Measurements from ENCODE around the gene PSMG4. TPM values are rescaled to one million over a fixed set of nuclear protein-coding genes. Genes with fewer than 3 reads are reported as not detected.

PSMG4 gene
- total and polyA plus RNA-seq, 4 donors: 13.9 to 40.6 (median 26.9) TPM

DNA sequence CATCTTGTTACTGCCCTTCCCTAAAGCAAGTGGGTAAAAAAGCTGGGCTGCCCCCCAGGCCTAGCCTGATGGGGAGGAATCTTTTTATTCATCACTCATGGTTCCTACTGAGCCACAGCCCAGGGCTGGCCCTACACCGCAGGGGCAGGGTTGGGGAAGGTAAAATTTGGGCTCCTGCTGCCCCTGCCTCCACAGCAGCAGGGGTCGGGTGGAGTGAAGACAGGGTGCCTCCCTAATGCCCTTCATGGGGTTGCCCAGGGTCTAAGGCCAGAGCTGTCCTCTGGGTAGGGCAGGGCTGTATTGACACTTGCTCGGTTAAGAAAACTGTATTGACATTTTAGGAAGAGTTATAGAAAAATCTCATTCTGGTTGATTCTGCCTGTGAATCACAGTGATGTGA is 8.9 kb upstream of the PSMG4 start:
- H3K4me1 ChIP-seq (ENCODE audit: control insufficient read depth, insufficient read depth, low read length): peaks cover 69% of the 10 kb centered on the region
- no peaks in the 10 kb centered on the region for H3K9me3 ChIP-seq (ENCODE audit: control insufficient read depth, insufficient read depth, low read length)
- no peak overlapping the region for H3K4me3 ChIP-seq (ENCODE audit: low read depth, low read length)
- 80% methylated on average over 1 of the region's 3 CpGs for WGBS (ENCODE audit: insufficient coverage)
- peak overlapping the region; percentile 40 for H3K27ac ChIP-seq (ENCODE audit: low read depth, low read length)
- DNase-seq (ENCODE audit: low read depth in 4 of 6, low spot score in 6 of 6): no peak
- no peaks in the 10 kb centered on the region for H3K27me3 ChIP-seq (ENCODE audit: control insufficient read depth, insufficient read depth, low read length)
- peaks cover 7% of the 10 kb centered on the region for H3K36me3 ChIP-seq (ENCODE audit: control insufficient read depth, insufficient read depth, low read length)

GRCh38 chr6:3250231-3250675 is 8.5 kb upstream of the PSMG4 start:
- H3K4me1 ChIP-seq (ENCODE audit: control insufficient read depth, insufficient read depth, low read length): peaks cover 69% of the 10 kb centered on the region

GRCh38 chr6:3251462-3252314 is 7.1 kb upstream of the PSMG4 start:
- Histone ChIP-seq H3K27me3 (ENCODE audit: control insufficient read depth, insufficient read depth, low read length) (no peaks in the 10 kb centered on the region), H3K27ac (ENCODE audit: low read depth, low read length) (peak overlapping the region; percentile 11), H3K9me3 (ENCODE audit: control insufficient read depth, insufficient read depth, low read length) (no peaks in the 10 kb centered on the region), H3K4me3 (ENCODE audit: low read depth, low read length) (peak overlapping the region; percentile 4), H3K4me1 (ENCODE audit: control insufficient read depth, insufficient read depth, low read length) (peaks cover 59% of the 10 kb centered on the region), H3K36me3 (ENCODE audit: control insufficient read depth, insufficient read depth, low read length) (peaks cover 7% of the 10 kb centered on the region)
- 44% methylated on average over 8 of the region's 20 CpGs for WGBS (ENCODE audit: insufficient coverage)
- DNase-seq (ENCODE audit: low read depth in 4 of 6, low spot score in 6 of 6): peak in 5 of 6 donors; percentile 75 to 97 (median 83)

More at GRCh38 chr6:3250231-3250675, 8.5 kb upstream of the PSMG4 start:
- Histone ChIP-seq H3K27me3 (ENCODE audit: control insufficient read depth, insufficient read depth, low read length) (no peaks in the 10 kb centered on the region), H3K36me3 (ENCODE audit: control insufficient read depth, insufficient read depth, low read length) (peaks cover 7% of the 10 kb centered on the region), H3K27ac (ENCODE audit: low read depth, low read length) (no peak overlapping the region), H3K9me3 (ENCODE audit: control insufficient read depth, insufficient read depth, low read length) (no peaks in the 10 kb centered on the region), H3K4me3 (ENCODE audit: low read depth, low read length) (no peak overlapping the region)
- peak in 1 of 6 donors; percentile 57 for DNase-seq (ENCODE audit: low read depth in 4 of 6, low spot score in 6 of 6)
- WGBS (ENCODE audit: insufficient coverage): 40% methylated on average over 9 of the region's 9 CpGs

DNA sequence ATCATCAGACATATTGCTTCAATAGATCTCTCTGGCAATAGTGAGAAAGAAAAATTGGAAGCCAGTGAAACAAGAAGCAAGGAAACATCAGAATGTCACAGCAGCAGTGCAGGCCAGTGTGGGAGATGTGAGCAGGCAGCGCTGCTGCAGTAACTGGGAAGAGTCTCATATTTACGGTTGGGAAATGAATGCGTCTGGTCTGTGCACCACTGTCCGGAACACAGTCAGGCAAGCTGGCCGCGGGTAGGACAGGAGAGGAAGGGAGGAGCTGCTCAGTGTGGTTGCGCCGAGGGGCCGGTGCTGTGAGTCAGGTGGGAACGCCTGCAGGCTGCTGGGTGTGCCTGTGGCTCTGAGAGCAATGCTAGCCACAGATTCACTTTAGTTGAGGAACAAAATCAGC is 6.4 kb upstream of the PSMG4 start:
- no peak overlapping the region for H3K27ac ChIP-seq (ENCODE audit: low read depth, low read length)
- no peak overlapping the region for H3K4me3 ChIP-seq (ENCODE audit: low read depth, low read length)
- H3K9me3 ChIP-seq (ENCODE audit: control insufficient read depth, insufficient read depth, low read length): no peaks in the 10 kb centered on the region
- no peaks in the 10 kb centered on the region for H3K27me3 ChIP-seq (ENCODE audit: control insufficient read depth, insufficient read depth, low read length)
- 84% methylated on average over 10 of the region's 10 CpGs for WGBS (ENCODE audit: insufficient coverage)
- H3K36me3 ChIP-seq (ENCODE audit: control insufficient read depth, insufficient read depth, low read length): peaks cover 7% of the 10 kb centered on the region
- no peak for DNase-seq (ENCODE audit: low read depth in 4 of 6, low spot score in 6 of 6)
- H3K4me1 ChIP-seq (ENCODE audit: control insufficient read depth, insufficient read depth, low read length): peaks cover 53% of the 10 kb centered on the region

DNA sequence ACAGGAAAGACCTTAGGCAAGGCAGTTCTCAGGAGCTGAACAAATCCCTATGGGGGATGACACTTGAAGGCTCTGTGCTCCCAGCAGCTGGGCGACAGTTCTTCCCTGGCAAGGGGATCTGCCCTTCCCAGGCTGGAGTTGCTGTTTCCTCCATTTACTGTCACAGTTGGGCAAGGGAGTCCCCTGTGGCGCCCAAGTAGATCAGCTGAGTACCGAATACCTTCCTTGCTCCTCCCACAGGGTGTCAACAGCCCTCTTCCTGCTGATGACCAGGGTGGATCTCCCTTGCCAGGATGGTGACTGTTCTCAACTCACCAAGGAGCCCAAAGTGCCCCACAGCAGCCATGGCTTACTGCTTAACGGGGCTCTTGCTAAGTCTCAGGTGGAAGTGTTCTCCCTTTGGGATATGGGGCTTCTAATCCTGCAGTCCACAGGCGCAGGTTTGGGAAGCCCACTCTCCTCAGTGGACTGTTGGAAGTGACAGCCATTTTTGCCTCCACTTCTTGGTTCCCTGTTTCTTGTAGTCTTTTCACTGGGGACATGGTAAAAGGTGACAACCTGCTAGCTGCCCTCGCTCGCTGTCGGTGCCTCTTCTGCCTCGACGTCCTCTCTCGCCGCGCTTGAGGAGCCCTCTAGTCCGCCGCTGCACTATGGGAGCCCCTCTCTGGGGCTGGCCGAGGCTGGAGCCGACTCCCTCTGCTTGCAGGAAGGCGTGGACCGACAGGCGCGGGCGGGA is 5.7 kb upstream of the PSMG4 start:
- no peaks in the 10 kb centered on the region for H3K27me3 ChIP-seq (ENCODE audit: control insufficient read depth, insufficient read depth, low read length)
- no peak overlapping the region for H3K27ac ChIP-seq (ENCODE audit: low read depth, low read length)
- peaks cover 7% of the 10 kb centered on the region for H3K36me3 ChIP-seq (ENCODE audit: control insufficient read depth, insufficient read depth, low read length)
- H3K4me1 ChIP-seq (ENCODE audit: control insufficient read depth, insufficient read depth, low read length): peaks cover 46% of the 10 kb centered on the region
- DNase-seq (ENCODE audit: low read depth in 4 of 6, low spot score in 6 of 6): no peak
- 96% methylated on average over 21 of the region's 22 CpGs for WGBS (ENCODE audit: insufficient coverage)
- H3K4me3 ChIP-seq (ENCODE audit: low read depth, low read length): no peak overlapping the region
- no peaks in the 10 kb centered on the region for H3K9me3 ChIP-seq (ENCODE audit: control insufficient read depth, insufficient read depth, low read length)

- no peaks in the 10 kb centered on the region for H3K9me3 ChIP-seq (ENCODE audit: control insufficient read depth, insufficient read depth, low read length)
These were observed 5.2 kb upstream of the PSMG4 start for GRCh38 chr6:3253597-3253961.

GRCh38 chr6:3258201-3258600 is 546 bp upstream of the PSMG4 start:
- peak overlapping the region; percentile 38 for H3K27ac ChIP-seq (ENCODE audit: low read depth, low read length)
- peak overlapping the region; percentile 65 for H3K4me3 ChIP-seq (ENCODE audit: low read depth, low read length)
- no peaks in the 10 kb centered on the region for H3K27me3 ChIP-seq (ENCODE audit: control insufficient read depth, insufficient read depth, low read length)
- peaks cover 31% of the 10 kb centered on the region for H3K4me1 ChIP-seq (ENCODE audit: control insufficient read depth, insufficient read depth, low read length)
- no peaks in the 10 kb centered on the region for H3K9me3 ChIP-seq (ENCODE audit: control insufficient read depth, insufficient read depth, low read length)
- peak in 1 of 6 donors; percentile 32 for DNase-seq (ENCODE audit: low read depth in 4 of 6, low spot score in 6 of 6)
- WGBS (ENCODE audit: insufficient coverage): 34% methylated on average over 5 of the region's 12 CpGs
- H3K36me3 ChIP-seq (ENCODE audit: control insufficient read depth, insufficient read depth, low read length): peaks cover 17% of the 10 kb centered on the region

More at GRCh38 chr6:3253597-3253961, 5.2 kb upstream of the PSMG4 start:
- no peak for DNase-seq (ENCODE audit: low read depth in 4 of 6, low spot score in 6 of 6)
- H3K27me3 ChIP-seq (ENCODE audit: control insufficient read depth, insufficient read depth, low read length): no peaks in the 10 kb centered on the region
- H3K4me3 ChIP-seq (ENCODE audit: low read depth, low read length): no peak overlapping the region
- 97% methylated on average over 38 of the region's 40 CpGs for WGBS (ENCODE audit: insufficient coverage)
- peaks cover 7% of the 10 kb centered on the region for H3K36me3 ChIP-seq (ENCODE audit: control insufficient read depth, insufficient read depth, low read length)
- H3K27ac ChIP-seq (ENCODE audit: low read depth, low read length): no peak overlapping the region
- peaks cover 46% of the 10 kb centered on the region for H3K4me1 ChIP-seq (ENCODE audit: control insufficient read depth, insufficient read depth, low read length)

GRCh38 chr6:3259491-3259958 is 778 bp downstream of the PSMG4 start:
- Histone ChIP-seq H3K36me3 (ENCODE audit: control insufficient read depth, insufficient read depth, low read length) (peaks cover 24% of the 10 kb centered on the region), H3K27ac (ENCODE audit: low read depth, low read length) (peak overlapping the region; percentile 9), H3K27me3 (ENCODE audit: control insufficient read depth, insufficient read depth, low read length) (no peaks in the 10 kb centered on the region), H3K4me1 (ENCODE audit: control insufficient read depth, insufficient read depth, low read length) (peaks cover 31% of the 10 kb centered on the region), H3K9me3 (ENCODE audit: control insufficient read depth, insufficient read depth, low read length) (no peaks in the 10 kb centered on the region), H3K4me3 (ENCODE audit: low read depth, low read length) (peak overlapping the region; percentile 65)
- WGBS (ENCODE audit: insufficient coverage): under 1% methylated on average over 20 of the region's 21 CpGs
- peak in 2 of 6 donors; percentile 76 to 88 for DNase-seq (ENCODE audit: low read depth in 4 of 6, low spot score in 6 of 6)

DNA sequence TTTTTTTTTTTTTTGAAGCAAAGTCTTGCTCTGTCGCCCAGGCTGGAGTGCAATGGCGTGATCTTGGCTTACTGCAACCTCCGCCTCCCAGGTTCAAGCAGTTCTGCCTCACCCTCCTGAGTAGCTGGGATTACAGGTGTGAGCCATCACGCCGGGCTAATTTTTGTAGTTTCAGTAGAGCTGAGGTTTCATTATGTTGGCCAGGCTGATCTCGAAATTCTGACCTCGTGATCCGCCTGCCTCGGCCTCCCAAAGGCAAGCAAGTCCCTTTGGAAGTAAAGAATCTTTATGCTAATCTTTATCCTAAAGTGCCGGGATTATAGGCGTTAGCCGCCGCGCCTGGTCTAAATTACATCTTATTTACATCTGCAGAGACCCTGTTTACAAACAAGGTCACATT is 1.5 kb downstream of the PSMG4 start:
- Histone ChIP-seq H3K27me3 (ENCODE audit: control insufficient read depth, insufficient read depth, low read length) (no peaks in the 10 kb centered on the region), H3K36me3 (ENCODE audit: control insufficient read depth, insufficient read depth, low read length) (peaks cover 27% of the 10 kb centered on the region), H3K27ac (ENCODE audit: low read depth, low read length) (no peak overlapping the region), H3K4me3 (ENCODE audit: low read depth, low read length) (no peak overlapping the region), H3K9me3 (ENCODE audit: control insufficient read depth, insufficient read depth, low read length) (no peaks in the 10 kb centered on the region), H3K4me1 (ENCODE audit: control insufficient read depth, insufficient read depth, low read length) (peaks cover 31% of the 10 kb centered on the region)
- 85% methylated on average over 4 of the region's 14 CpGs for WGBS (ENCODE audit: insufficient coverage)
- DNase-seq (ENCODE audit: low read depth in 4 of 6, low spot score in 6 of 6): no peak
